IPS DF 19.7 (cell line): Measurements from ENCODE around the gene HDAC9.
"Not testable (repeated sequence)": the region's sequence is repeated elsewhere in the genome, so short reads cannot be mapped to it uniquely, and the experiment has no call there.

Source experiments
- DNase-seq: peaks from one replicate; pipeline ENCODE4 v3.0.0-alpha.2; 2013; ENCODE audit warnings: low read depth, low spot score

HDAC9 gene

DNA sequence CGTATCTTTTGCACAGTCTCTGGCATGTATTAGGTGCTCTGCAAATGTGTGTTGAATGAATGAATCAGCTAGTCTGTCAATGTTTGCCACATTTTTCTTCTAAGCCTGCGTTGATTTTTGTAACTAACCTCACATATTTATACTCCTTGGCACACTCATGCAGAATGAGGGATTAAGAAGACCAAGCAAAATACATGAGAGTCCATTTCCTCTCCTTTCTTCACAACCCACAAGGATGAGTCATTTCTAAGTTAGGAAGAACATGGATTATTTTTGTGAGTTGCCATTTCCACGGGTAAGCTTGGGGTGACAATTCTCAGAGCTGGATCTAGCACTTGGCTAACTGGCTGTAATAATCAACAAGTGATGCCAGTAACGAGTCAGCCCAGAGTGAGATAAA lies 463.1 kb downstream of the HDAC9 start:
- no peak for DNase-seq

DNA sequence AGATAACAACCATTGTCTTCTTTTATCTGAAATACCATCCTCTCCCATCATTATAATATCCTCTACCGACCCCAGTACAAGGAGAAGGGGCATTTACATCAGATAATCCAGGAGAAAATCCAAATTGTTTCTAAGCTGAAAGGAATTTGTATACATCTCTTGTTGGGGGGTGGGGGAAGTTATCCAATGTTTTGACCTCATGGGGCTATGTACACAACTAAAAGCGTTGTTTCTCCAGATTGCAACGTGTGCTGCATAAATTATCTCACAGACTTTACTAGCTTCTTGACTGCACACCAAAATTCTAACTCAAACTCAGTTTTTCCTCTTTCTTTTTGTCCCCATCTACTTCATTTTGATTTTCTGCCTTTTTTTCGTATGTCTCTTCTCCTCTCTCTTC lies 465.2 kb downstream of the HDAC9 start:
- DNase-seq = no peak

DNA sequence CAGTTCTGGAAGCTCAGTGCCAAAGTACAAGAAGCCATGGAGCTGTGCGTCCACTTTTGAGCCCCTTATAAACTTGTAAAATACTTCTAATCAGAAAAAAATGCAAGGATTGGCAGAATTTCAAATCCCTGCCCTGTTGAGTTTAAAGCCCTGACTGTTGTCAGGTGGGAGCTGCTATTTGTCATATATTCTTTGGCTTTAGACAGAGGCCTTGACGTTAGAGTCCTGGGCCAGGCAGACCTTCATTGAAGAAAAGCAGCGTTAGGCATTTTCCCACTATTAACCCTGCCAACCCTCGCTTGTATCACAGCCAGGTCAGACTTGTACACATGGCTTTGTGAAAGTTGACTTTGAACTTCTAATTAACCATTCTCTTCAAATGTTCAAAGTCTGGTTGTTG lies 466.5 kb downstream of the HDAC9 start:
- DNase-seq = no peak

DNA sequence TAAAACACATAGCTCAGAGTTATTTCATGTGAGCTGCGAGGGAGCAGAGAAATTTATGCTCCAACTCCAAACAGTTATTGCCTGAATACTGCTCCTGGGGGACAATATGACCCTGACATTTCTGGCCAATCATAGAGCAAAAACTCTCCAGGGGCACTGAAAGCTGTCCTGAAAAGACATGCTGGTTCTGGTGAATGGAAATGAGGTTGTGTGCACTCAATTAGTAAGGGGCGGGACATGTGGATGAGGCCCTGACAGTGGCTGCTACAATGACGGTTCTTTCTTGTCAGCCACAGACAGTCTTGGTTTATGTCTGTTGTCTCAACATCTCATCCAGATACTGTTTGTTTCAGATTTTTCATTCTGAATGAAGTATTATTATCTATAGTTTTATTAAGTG lies 470.1 kb downstream of the HDAC9 start:
- no peak for DNase-seq

DNA sequence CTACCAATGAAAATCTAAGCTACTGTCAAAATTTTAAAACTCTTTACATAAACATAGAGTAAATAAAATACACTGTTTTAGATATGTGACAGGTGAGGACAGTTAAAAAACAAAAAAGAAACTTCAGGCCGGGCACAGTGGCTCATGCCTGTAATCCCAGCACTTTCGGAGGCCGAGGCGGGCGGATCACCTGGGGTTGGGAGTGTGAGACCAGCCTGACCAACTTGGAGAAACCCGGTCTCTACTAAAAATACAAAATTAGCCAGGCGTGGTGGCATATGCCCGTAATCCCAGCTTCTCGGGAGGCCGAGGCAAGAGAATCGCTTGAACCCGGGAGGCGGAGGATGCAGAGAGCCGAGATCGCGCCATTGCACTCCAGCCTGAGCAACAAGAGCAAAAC lies 472.2 kb downstream of the HDAC9 start:
- not testable (repeated sequence) for DNase-seq

DNA sequence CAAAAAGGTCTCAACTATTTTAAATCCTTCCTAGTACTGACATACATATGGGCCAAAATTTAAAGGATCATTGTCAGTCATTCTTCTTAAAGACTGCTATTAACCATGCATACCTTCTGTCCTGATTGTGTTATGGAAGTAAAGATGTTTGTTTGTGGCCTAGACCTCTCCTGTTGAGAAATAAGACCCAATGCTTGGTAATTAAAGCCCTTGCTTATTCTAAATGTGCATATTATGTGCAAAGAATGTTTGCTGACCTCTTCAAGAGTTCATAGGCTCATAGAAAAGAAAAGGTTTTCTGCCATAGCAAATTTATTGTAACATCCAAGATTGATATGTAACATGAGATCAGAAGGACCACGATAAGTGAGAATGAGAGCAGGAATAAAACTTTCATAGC lies 476.3 kb downstream of the HDAC9 start:
- DNase-seq = no peak

DNA sequence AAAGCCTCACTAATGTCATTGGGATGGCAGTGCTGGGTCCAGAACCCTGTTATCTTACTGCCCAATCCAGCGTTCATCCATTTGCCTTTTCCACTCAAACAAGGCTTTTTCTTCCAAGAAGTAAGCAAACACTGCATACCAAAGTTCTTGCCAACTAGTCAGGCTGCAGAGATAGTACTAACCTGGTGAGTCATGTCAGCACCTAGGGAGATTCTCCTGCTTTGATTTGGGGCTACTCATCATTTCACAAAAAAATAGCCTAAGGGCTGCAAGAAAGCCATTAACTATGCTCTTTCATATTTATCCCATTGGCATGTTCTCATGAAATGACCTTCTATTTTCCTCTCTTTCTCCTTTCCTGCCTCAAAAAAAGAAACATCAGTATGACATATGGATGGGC lies 479.3 kb downstream of the HDAC9 start:
- DNase-seq = no peak

DNA sequence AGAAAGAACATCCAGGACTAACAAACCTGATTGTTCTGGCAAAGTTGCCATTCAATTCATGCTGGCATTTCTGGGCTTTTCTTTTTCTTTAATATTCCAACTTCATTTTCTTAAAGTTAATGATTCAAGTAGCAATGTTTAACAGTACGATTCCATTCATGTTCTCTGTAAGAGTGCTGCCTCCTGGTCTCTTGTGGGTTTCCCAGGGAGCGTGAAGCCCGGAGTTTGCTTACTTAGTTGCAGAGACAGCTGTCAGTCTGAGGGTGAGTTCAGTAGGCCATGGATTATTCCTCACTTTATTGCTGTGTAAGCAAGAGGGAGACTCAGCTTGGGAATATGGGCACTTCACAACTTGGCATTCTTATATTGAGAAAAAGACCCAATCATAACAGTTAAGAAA lies 479.7 kb downstream of the HDAC9 start:
- DNase-seq = no peak

DNA sequence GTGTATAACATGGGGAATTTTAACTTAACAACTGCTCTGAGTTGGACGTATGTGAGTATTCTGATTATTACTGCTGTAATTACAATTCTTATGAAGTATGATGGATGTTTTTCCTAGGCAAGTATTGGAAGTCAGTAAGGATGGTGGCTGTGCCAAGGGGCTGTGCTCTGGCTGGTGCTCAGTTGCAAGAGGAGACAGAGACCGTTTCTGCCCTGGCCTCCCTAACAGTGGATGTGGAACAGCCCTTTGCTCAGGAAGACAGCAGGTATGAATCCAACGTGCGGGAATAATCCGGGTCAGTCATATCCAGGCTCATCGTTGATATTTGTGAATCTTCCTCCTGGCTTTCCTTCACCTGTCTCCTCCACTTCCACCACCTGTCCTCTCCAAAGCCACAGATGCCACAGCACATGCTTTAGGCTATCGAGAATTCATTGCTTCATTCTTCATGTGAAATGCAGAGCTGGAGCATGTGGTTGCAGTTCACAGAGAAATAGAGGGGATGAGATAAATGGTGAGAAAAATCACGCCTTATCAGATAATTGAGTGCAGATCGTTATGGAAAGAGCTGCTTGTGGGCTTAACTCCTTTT lies 480.2 kb downstream of the HDAC9 start:
- no peak for DNase-seq

DNA sequence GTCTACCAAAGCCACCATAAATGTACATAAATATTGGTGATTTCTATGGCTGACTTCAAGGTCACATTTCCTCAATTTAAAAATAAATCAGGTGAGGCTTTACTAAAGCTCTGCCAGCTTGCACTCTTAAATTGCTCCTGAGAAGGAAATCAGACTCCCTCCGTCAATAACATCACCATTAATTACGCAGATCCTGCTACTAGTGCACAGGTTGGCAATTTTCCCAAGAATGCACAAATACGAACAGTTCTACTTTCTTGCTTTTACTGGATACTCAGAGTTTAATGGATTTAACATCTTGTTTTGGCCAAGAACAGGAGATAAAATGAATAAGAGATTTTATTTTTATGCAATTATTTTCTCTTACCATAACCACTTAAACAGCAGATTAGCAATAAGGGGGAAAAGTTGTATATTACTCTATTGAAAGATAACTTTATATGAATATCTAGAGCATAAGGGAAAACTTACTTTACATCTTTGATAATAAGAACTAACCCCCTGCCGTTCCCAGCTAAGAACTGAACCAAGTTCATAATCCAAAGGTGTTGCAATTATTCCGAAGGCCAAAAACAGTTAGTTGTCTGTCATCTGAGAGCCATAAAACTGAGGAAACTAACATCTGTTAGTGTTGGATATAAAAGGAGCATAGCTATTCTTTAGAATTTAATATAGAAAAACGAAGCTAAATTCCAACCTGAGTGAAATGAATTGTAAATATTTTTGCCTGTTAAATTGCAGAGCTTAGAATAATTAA lies 481.3 kb downstream of the HDAC9 start:
- DNase-seq = no peak

DNA sequence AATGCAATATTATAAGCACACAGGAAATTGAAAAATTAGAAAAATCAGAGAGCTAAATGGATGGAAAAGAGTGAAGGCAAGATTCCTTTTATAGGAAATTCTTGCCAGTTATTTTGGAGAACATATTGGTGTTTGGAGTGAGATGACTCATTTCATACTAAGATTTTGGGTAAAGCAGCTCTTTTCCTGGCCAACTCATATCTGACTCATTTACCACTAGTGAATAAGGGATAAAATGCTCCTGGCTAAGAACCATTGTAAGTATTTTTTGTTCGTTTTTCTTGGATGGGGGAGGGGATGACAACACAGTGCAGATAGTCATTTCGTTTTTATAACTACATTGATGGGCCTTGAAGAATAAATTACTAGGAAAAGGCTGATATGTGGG lies 482.6 kb downstream of the HDAC9 start:
- DNase-seq = no peak

DNA sequence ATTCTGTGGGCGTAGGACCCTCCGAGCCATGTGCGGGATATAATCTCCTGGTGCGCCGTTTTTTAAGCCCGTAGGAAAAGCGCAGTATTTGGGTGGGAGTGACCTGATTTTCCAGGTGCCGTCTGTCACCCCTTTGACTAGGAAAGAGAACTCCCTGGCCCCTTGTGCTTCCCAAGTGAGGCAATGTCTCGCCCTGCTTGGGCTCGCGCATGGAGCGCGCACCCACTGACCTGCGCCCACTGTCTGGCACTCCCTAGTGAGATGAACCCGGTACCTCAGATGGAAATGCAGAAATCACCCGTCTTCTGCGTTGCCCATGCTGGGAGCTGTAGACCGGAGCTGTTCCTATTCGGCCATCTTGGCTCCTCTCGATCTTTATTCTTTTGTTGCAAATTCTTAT lies 495.2 kb downstream of the HDAC9 start:
- not testable (repeated sequence) for DNase-seq

DNA sequence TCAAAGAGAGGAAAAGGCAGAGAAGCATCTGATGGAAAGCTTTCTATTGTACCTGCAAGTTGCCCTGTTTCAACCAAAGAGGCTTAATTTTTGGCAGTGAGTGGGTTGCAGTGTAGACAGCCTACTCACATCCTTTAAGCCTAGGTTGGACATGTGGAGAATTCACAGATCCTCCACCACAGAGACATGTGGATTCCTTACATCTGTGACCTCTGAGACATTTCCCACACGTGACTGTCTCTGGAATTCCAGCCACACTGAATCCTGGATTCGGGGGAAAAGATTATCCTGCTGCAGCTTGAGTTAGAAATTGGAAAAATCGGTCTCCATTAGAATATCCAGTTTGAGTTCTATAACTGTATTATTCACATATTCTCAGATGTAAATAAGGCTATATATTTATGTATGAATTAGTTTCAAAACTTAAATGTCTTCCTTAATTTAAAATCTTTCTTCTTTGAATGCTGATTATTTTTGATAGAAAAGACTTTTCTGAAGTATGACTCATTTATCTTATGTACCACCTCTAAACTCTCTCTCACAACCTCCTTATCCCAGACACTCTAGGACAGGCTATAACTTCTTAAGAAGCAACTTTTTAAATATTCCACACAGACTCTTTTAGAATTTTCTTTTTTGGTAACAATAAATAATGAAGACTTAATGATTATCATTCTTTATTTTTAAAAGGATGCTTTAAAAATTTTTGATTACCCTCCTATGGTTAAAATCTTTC lies 498.6 kb downstream of the HDAC9 start:
- DNase-seq = no peak

DNA sequence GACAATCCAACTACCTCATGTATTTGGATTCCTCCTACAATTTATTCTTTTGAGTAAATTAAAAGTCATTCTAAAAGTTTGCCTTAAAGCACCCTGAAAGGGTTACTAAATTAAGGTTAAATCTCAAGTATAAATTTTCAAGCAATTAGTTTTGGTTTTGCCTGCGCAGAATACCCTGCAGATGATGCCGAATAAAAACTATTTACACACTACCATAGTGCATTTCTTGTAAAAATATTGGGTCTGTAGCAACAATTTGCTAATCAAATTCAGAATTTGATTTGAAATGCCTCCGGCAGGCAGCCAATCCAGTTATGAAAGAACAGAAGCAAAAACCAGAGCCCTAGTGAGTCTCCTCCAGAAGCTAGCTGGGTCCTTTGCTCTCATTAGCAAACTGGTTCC lies 499.7 kb downstream of the HDAC9 start:
- DNase-seq = no peak

DNA sequence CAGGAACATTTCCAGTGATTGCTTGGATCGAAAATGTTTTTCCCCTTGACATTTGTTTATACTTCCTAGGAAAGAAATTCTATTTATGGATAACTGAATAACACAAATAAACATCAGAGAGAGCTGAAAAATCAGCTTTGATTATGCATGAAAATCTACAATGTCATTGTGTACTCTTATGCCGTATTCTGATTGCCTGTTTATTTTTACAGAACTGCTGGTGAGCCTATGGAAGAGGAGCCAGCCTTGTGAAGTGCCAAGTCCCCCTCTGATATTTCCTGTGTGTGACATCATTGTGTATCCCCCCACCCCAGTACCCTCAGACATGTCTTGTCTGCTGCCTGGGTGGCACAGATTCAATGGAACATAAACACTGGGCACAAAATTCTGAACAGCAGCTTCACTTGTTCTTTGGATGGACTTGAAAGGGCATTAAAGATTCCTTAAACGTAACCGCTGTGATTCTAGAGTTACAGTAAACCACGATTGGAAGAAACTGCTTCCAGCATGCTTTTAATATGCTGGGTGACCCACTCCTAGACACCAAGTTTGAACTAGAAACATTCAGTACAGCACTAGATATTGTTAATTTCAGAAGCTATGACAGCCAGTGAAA lies 500.4 kb downstream of the HDAC9 start:
- DNase-seq = no peak

DNA sequence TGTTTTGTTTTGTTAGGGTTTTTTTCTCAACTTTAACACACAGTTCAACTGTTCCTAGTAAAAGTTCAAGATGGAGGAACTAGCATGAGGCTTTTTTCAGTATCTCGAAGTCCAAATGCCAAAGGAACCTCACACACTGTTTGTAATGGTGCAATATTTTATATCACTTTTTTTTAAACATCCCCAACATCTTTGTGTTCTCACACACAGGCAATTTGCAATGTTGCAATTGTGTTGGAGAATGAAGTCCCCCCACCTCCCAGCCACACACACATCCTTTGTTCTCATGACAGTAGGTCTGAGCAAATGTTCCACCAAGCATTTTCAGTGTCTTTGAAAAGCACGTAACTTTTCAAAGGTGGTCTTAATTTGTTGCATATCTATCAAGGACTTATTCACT lies 501.0 kb downstream of the HDAC9 start:
- no peak for DNase-seq

DNA sequence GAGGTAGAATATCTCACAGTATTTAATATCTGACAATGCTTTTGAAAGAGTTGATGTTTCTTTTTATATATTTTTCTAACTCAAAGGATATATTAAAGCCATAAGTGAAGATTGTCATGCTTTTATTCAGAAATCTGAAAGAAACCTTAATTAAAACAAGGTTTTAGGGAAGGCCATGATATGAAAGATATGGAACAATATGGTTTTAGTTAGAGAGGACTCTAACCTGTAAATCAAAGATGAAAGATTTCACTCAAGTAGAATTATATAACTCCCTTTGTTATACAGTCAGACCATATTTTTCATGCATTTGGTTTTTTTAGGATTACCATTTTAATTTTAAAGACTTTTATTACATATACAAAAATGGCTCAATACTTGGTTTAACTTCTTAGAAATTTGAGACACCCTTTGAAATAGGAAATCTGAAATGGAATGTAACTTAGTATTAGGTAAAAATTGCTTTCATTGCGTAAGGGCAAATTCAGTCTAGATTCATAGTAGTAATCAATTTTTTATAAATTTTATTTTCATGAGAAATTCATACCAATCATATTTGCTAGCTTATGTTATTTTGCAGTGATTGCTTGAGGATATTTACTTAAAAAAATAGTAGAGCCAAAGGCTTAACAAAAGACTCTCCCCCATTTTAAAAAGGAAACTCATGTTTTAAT lies 502.1 kb downstream of the HDAC9 start:
- DNase-seq = no peak

DNA sequence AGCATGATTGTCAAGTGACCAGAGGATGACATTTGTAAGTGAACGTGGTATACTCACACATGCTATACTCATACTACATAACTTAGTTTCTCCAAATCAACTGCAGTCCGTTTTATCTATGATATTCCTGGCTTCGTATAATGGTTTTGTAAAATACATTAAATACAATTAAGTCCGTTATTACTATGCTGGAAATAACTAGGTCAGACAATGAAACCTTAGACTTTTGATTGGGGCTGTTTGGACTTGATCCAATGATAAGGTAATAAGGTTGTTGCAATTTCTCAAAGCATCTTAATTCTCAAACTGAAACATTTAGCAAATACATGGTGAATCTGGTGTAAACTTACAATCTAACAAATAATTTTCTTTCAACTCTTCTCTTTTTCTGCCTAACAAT lies 504.9 kb downstream of the HDAC9 start:
- DNase-seq = no peak

DNA sequence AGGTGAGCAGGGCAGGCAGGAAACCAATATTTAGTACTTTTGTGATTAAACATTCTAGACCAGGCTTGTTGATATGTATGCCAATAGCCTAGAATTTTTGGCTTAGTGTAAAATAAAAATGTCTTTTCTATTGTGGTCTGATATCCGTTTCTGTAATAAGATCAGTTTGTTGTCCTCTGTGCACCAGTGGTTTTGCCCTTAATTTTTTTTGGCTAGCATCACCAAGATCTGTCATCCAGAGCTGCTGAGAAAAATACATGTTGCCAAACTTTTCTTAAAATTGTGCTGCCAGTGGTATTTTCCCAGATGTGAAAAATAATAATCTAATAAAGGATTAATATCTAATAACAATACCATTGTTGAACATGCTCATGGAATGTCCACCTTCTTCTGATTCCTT lies 506.3 kb downstream of the HDAC9 start:
- no peak for DNase-seq

DNA sequence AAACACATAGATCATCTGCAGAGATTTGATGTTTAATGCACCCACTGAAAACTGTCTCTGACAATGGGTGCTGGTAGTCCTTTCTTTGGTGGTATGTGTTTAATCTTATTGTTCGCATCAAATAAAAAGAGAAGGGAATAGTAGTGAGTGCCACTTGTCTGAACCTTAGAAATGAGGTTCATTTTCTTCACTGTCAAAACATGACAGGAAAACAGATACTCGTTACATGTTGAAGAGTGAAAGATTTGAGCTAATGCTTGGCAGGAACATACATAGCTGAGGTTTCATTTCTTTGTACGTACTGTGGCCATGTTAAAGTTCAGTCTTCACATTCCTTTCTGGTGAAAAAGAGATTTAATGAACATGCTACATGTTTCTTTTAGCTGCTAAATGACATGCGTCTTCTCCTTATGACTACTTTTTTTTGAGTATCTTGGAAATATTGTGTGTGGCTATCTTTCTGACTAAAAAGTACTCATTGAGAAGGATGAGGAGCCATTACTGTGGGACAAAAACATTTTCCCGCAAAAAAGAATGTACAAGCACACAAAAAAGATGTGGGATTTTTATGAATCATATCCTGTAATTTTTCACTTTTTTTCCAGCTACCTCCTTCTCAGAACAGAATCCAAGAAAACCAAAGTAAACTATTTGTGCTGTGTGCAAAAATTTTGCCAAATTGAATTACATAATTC lies 513.8 kb downstream of the HDAC9 start:
- no peak for DNase-seq

DNA sequence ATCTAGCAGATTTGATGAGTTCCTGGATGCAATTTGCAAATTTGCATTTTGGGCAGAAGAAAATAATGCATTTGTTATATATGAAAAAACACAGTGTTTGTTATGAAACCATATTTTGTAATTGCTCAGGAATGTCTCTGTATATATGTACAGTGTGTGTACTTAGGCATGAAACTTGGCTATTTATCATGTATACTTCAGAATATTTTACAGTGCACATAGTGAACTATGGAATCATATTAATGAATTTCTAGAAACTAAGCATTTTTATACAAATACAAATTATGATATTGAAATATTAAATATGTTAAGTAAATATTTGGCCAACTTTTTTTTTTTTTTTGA lies 514.4 kb downstream of the HDAC9 start:
- DNase-seq = no peak

DNA sequence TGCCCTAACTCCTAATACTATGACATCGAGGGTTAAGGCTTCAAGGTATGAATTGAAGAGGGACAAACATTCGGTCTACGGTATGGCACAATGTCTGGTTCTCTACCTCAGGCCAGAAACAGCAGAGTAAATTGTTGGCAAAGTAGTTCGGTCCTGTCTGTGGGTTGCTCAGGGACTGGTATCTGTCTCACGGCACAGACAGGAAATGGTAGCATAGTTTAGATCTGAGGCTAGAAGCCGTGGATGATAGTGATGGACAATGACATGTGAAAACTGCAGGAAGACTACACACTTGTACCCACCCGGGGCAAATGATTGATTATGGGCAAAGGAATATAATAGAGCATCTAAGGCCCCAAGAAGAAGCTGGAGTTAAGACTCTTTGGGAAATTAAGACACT lies 515.7 kb downstream of the HDAC9 start:
- DNase-seq = no peak
